B cell (primary cell): ENCODE data around the gene HSPB3. TPM values are rescaled to one million over a fixed set of nuclear protein-coding genes. Genes with fewer than 3 reads are reported as not detected.
A peak's percentile ranks its signal among the peaks of the same experiment; 100 is the strongest.
"Not testable (repeated sequence)": the region's sequence is repeated elsewhere in the genome, so short reads cannot be mapped to it uniquely, and the experiment has no call there.

ENCODE experiments used
- ATAC-seq: fragments of 200-7000 bp; cut with Tn5 transposase; one replicate; pipeline ENCODE4 v1.10.0; 2021; ENCODE audit warnings: low read depth, mild to moderate bottlenecking, moderate number of reproducible peaks, moderate library complexity
- CTCF ChIA-PET: fragments of 350-600 bp; sonication (Branson Sonifier 250); formaldehyde crosslinking; loops from one replicate; lab custom pipeline; 2021; ENCODE audit warnings: antibody characterized with exemption, inconsistent platforms; lab: Charles Lee
- POLR2A ChIA-PET: fragments of 350-600 bp; sonication (Branson Sonifier 250); formaldehyde crosslinking; loops from one replicate; lab custom pipeline; 2021; ENCODE audit warnings: antibody characterized with exemption; lab: Charles Lee
- DNase-seq: peaks from one replicate; pipeline ENCODE4 v3.0.0; 2013
- H2AFZ ChIP-seq: 2 replicates; pipeline ENCODE4 v1.6.1; 2012; ENCODE audit warnings: mild to moderate bottlenecking, low read depth, low read length; ENCODE audit not compliant: insufficient read depth, poor library complexity, severe bottlenecking
- H3K27ac ChIP-seq, 2 donors: 1 replicate in 1 of 2; 2 replicates in 1 of 2; pipeline ENCODE4 v1.5.1; 2012 to 2013; ENCODE audit warnings: low read length in 2 of 2, mild to moderate bottlenecking in 2 of 2, moderate library complexity in 1 of 2
- H3K27me3 ChIP-seq, 4 experiments: fragments of 200-600 bp in 1 of 4; sonication (generic) in 1 of 4; replicated peaks in 1 of 4; 1 replicate in 2 of 4; 2 replicates in 2 of 4; pipeline versions ENCODE4 v1.6.1 to v1.7.0; 2013 to 2016; ENCODE audit warnings: low read length in 3 of 4, mild to moderate bottlenecking in 2 of 4, mixed read lengths in 1 of 4, moderate library complexity in 1 of 4; ENCODE audit not compliant: insufficient read depth in 4 of 4, control insufficient read depth in 3 of 4; ENCODE audit errors: control extremely low read depth in 1 of 4
- H3K36me3 ChIP-seq, 2 experiments: replicated peaks in 1 of 2; 1 replicate in 1 of 2; 2 replicates in 1 of 2; pipeline versions ENCODE4 v1.6.1 to v1.7.1; 2013; ENCODE audit warnings: low read length in 1 of 2; ENCODE audit not compliant: insufficient read depth in 2 of 2, control insufficient read depth in 1 of 2; ENCODE audit errors: control extremely low read depth in 1 of 2, extremely low read depth in 1 of 2
- H3K4me1 ChIP-seq, 2 donors: fragments of 200-600 bp in 1 of 2; sonication (generic) in 1 of 2; 1 replicate in 1 of 2; 2 replicates in 1 of 2; pipeline versions ENCODE4 v1.5.1 to v1.6.1; 2013 to 2017; ENCODE audit warnings: low read length in 2 of 2; ENCODE audit not compliant: control insufficient read depth in 2 of 2, insufficient read depth in 2 of 2
- H3K4me2 ChIP-seq: replicated peaks from 2 replicates; pipeline ENCODE3; 2012; ENCODE audit warnings: mild to moderate bottlenecking, low read depth, low read length; ENCODE audit not compliant: poor library complexity, severe bottlenecking
- H3K4me3 ChIP-seq, 5 experiments: fragments of 200-600 bp in 1 of 5; sonication (generic) in 1 of 5; 1 replicate in 3 of 5; 2 replicates in 2 of 5; pipeline versions ENCODE4 v1.5.1 to v1.7.0; 2011 to 2016; ENCODE audit warnings: low read length in 4 of 5, mild to moderate bottlenecking in 4 of 5, low read depth in 2 of 5, control low read depth in 1 of 5, moderate library complexity in 1 of 5; ENCODE audit not compliant: insufficient read depth in 1 of 5; ENCODE audit errors: control extremely low read depth in 1 of 5, extremely low read depth in 1 of 5
- H3K79me2 ChIP-seq: fragments of 200-600 bp; sonication (generic); one replicate; pipeline ENCODE4 v1.6.0; 2016; ENCODE audit warnings: low read length; ENCODE audit not compliant: control insufficient read depth, insufficient read depth
- H3K9ac ChIP-seq: fragments of 200-600 bp; sonication (generic); 2 replicates; pipeline ENCODE4 v1.6.1; 2017; ENCODE audit warnings: mild to moderate bottlenecking, low read length, moderate library complexity
- H3K9me3 ChIP-seq, 3 donors: one replicate each; pipeline versions ENCODE4 v1.6.1 to v1.7.1; 2013; ENCODE audit warnings: low read length in 2 of 3; ENCODE audit not compliant: control insufficient read depth in 2 of 3, insufficient read depth in 1 of 3; ENCODE audit errors: control extremely low read depth in 1 of 3
- H4K20me1 ChIP-seq: 2 replicates; pipeline ENCODE4 v1.6.0; 2012; ENCODE audit warnings: mild to moderate bottlenecking, low read length; ENCODE audit not compliant: insufficient read depth, control insufficient read depth, poor library complexity, severe bottlenecking
- H3K27ac Mint-ChIP-seq: one replicate; pipeline ENCODE4 v1.8.0; 2021; ENCODE audit warnings: mixed read lengths
- H3K27me3 Mint-ChIP-seq: one replicate; pipeline ENCODE4 v1.8.0; 2021; ENCODE audit warnings: mixed read lengths
- H3K4me1 Mint-ChIP-seq: one replicate; pipeline ENCODE4 v1.8.0; 2021; ENCODE audit warnings: mixed read lengths
- H3K4me3 Mint-ChIP-seq: one replicate; pipeline ENCODE4 v1.8.0; 2021; ENCODE audit warnings: mixed read lengths
- H3K9me3 Mint-ChIP-seq: one replicate; pipeline ENCODE4 v1.8.0; 2022; ENCODE audit warnings: mixed read lengths; ENCODE audit not compliant: insufficient read depth
- CTCF ChIP-seq: fragments of 200-600 bp; IDR thresholded peaks from one replicate; pipeline ENCODE4 v1.8.0; 2022; ENCODE audit warnings: antibody characterized with exemption, mild to moderate bottlenecking
- WGBS: methylation state at CpG from one replicate; pipeline ENCODE4 v1.1.5; 2013; ENCODE audit warnings: missing lambda C conversion rate; ENCODE audit not compliant: insufficient coverage; 5-methylcytosine and 5-hydroxymethylcytosine counted together
- intact Hi-C: fragments of 100-400 bp; cut with micrococcal nuclease; formaldehyde crosslinking; loops from one replicate; pipeline ENCODE4 v1.10.0; 2022
- polyA plus RNA-seq: library from polyadenylated mRNA; depleted of rRNA; stranded (reverse); fragments of >200 nt; gene quantifications from 2 replicates; pipeline ENCODE4 v1.2.3, GENCODE V29; 2012
- total RNA-seq, 2 donors: library from RNA; stranded (reverse); fragments of 120-200 nt in 1 of 2; gene quantifications; 1 replicate in 1 of 2; 2 replicates in 1 of 2; pipeline versions ENCODE4 v1.2.3 to v1.2.4, GENCODE V29; 2013 to 2022

HSPB3 gene
- total and polyA plus RNA-seq, 2 donors (not counting 1 experiment from before 2014, with no cell fraction given): not detected

GRCh38 chr5:54419573-54420423, 35.7 kb upstream of the HSPB3 start:
- H3K4me1 Mint-ChIP-seq, H3K27ac ChIP-seq, ATAC-seq, H3K36me3 ChIP-seq, H4K20me1 ChIP-seq, H3K4me3 ChIP-seq, H3K4me3 Mint-ChIP-seq, H3K4me1 ChIP-seq, H3K9me3 ChIP-seq, H3K27ac Mint-ChIP-seq, POLR2A ChIA-PET, H3K27me3 ChIP-seq, H2AFZ ChIP-seq, H3K9ac ChIP-seq, H3K4me2 ChIP-seq, H3K9me3 Mint-ChIP-seq, H3K79me2 ChIP-seq: not testable (repeated sequence)
- TF ChIP-seq CTCF: peak; percentile 93
- intact Hi-C loops: loop anchor here (1.0 to 5.0 kb wide), 3 partner anchors 109 to 942 kb away; partner anchors contain the start of gene ARL15
- CTCF ChIA-PET: interaction anchor here (0.6 to 1.9 kb wide), 21 partner anchors 9 to 468 kb away, joined by 3 to 30 read pairs (median 4); partner anchors contain the start of gene ARL15
- H3K27me3 Mint-ChIP-seq: peaks cover 20% of the 10 kb centered on the region
- DNase-seq: peak; percentile 61
- WGBS: no CpG with 5 or more reads among the region's 10 CpGs

GRCh38 chr5:54420511-54420910, 35.0 kb upstream of the HSPB3 start:
- H3K4me1 Mint-ChIP-seq, H2AFZ ChIP-seq, H3K9ac ChIP-seq, H3K36me3 ChIP-seq, H4K20me1 ChIP-seq, POLR2A ChIA-PET, H3K27ac Mint-ChIP-seq, H3K79me2 ChIP-seq, H3K4me3 Mint-ChIP-seq, H3K27ac ChIP-seq, H3K9me3 Mint-ChIP-seq, H3K4me2 ChIP-seq, intact Hi-C loops, DNase-seq, H3K27me3 ChIP-seq, ATAC-seq, H3K4me1 ChIP-seq, H3K9me3 ChIP-seq, H3K4me3 ChIP-seq: not testable (repeated sequence)
- WGBS: 88% methylated on average over 4 of the region's 30 CpGs
- CTCF ChIA-PET: interaction anchor here (1.8 to 1.9 kb wide), 3 partner anchors 10 to 110 kb away, joined by 10 to 24 read pairs (median 13); partner anchors contain the start of gene ARL15
- peaks cover 18% of the 10 kb centered on the region for H3K27me3 Mint-ChIP-seq
